VCaP (cell line): ENCODE data around the gene RNU5D-1.

Source experiments
- H3K27ac ChIP-seq: fragments of 450-650 bp; 2 replicates; pipeline ENCODE4 v1.5.1; 2017
- TF ChIP-seq, protein P1 (sequence below): fragments of 450-650 bp; conservative IDR thresholded peaks from 2 replicates; pipeline ENCODE4 v1.5.1; 2017; ENCODE audit warnings: mild to moderate bottlenecking, moderate library complexity

Gene RNU5D-1

GRCh38 chr1:44695671-44696070 is 35.3 kb downstream of the RNU5D-1 start:
- TF ChIP-seq, protein P1, sequence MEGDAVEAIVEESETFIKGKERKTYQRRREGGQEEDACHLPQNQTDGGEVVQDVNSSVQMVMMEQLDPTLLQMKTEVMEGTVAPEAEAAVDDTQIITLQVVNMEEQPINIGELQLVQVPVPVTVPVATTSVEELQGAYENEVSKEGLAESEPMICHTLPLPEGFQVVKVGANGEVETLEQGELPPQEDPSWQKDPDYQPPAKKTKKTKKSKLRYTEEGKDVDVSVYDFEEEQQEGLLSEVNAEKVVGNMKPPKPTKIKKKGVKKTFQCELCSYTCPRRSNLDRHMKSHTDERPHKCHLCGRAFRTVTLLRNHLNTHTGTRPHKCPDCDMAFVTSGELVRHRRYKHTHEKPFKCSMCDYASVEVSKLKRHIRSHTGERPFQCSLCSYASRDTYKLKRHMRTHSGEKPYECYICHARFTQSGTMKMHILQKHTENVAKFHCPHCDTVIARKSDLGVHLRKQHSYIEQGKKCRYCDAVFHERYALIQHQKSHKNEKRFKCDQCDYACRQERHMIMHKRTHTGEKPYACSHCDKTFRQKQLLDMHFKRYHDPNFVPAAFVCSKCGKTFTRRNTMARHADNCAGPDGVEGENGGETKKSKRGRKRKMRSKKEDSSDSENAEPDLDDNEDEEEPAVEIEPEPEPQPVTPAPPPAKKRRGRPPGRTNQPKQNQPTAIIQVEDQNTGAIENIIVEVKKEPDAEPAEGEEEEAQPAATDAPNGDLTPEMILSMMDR: no peak

GRCh38 chr1:44694863-44695478 is 36.0 kb downstream of the RNU5D-1 start:
- no peak overlapping the region for H3K27ac ChIP-seq

More at GRCh38 chr1:44695671-44696070, 35.3 kb downstream of the RNU5D-1 start:
- H3K27ac ChIP-seq: no peak overlapping the region

GRCh38 chr1:44693900-44694299 is 37.1 kb downstream of the RNU5D-1 start:
- TF ChIP-seq, protein P1: no peak
- H3K27ac ChIP-seq: no peak overlapping the region

More at GRCh38 chr1:44694863-44695478, 36.0 kb downstream of the RNU5D-1 start:
- TF ChIP-seq, protein P1: no peak

GRCh38 chr1:44693159-44693558 is 37.8 kb downstream of the RNU5D-1 start:
- TF ChIP-seq, protein P1: no peak
- H3K27ac ChIP-seq: no peak overlapping the region

GRCh38 chr1:44689447-44689765 is 41.6 kb downstream of the RNU5D-1 start:
- H3K27ac ChIP-seq: no peak overlapping the region
- TF ChIP-seq, protein P1: no peak

GRCh38 chr1:44688760-44689446 is 42.1 kb downstream of the RNU5D-1 start:
- TF ChIP-seq, protein P1: no peak
- H3K27ac ChIP-seq: no peak overlapping the region

- no peak overlapping the region for H3K27ac ChIP-seq
Observed at GRCh38 chr1:44685881-44686280, 45.1 kb downstream of the RNU5D-1 start.

More at GRCh38 chr1:44685881-44686280, 45.1 kb downstream of the RNU5D-1 start:
- TF ChIP-seq, protein P1: no peak
